Hematopoietic multipotent progenitor cell (in vitro differentiated cells): ENCODE data around the gene RNU5D-1. TPM values are rescaled to one million over a fixed set of nuclear protein-coding genes. Genes with fewer than 3 reads are reported as not detected.
"Not testable (repeated sequence)": the region's sequence is repeated elsewhere in the genome, so short reads cannot be mapped to it uniquely, and the experiment has no call there.

ENCODE experiments used
- DNase-seq, 3 donors: peaks; one replicate each; pipeline ENCODE4 v3.0.0-alpha.2; 2011 to 2015; ENCODE audit warnings: low read depth in 2 of 3, low spot score in 2 of 3
- total RNA-seq: library from RNA; depleted of rRNA; stranded (reverse); fragments of >200 nt; gene quantifications from one replicate; pipeline ENCODE4 v1.2.3, GENCODE V29; 2012

Gene RNU5D-1
- not detected for total RNA-seq

DNA sequence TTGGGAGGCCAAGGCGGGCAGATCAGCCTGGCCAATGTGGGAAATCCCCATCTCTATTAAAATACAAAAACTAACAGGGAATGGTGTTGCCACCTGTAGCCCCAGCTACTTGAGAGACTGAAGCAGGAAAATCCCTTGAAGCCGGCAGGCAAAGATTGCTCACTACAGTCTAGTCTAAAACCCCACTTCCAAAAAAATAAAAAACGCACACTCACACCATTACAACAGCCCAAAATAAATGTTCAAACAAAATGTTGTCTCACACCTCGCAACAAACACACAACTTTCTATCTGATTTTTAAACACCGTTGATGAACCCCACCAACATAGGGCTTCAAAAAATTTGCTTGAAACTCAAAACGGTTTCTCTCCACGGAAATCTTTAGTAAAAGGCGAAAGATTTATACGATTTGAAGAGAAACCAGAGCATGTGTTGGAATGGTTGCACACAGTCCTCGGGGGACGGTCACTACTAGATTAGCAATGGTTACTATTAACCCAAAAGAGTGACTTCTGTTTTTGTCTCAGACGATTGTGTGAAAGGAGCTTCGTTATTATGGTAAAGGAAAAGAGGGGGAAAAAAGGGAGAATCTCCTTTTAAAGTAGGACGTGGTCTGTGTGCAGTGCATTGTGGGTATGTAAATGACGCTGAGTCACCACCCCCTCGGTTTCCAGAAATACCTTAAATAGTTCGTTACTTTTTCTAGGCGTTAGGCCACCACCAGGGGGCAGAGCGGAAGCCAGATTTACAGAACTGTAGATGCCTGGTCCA, at the start of gene RNU5D-1:
TSS of gene RNU5D-1 (minus strand) at position 430 of the 772 bp plus-strand sequence.
- peak; percentile 84 to 97 (median 95) for DNase-seq

DNA sequence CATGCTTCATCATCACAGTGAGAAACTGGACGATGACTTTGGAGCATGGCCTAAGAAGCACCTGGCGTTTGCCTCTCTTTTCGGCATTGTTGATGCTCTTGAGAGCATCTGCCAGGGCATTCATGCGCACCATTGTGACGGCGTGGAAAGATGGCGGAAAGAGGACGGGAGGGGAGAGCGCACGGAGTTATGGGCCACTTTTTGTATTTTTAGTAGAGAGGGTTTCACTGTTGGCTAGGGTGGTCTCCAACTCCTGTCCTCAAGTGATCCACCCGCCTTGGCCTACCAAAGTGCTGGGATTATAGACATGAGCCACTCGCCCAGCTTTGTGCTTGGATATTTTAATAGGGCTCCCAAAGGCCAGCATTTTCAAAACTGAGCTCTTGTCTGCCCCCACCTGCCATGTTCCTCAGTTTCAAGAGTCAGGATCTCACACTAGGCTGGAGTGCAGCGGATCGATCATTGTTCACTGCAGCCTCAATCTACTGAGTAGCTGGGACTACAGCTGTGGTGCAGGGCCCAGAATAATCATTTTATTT, 49.7 kb upstream of the RNU5D-1 start:
- DNase-seq: no peak

DNA sequence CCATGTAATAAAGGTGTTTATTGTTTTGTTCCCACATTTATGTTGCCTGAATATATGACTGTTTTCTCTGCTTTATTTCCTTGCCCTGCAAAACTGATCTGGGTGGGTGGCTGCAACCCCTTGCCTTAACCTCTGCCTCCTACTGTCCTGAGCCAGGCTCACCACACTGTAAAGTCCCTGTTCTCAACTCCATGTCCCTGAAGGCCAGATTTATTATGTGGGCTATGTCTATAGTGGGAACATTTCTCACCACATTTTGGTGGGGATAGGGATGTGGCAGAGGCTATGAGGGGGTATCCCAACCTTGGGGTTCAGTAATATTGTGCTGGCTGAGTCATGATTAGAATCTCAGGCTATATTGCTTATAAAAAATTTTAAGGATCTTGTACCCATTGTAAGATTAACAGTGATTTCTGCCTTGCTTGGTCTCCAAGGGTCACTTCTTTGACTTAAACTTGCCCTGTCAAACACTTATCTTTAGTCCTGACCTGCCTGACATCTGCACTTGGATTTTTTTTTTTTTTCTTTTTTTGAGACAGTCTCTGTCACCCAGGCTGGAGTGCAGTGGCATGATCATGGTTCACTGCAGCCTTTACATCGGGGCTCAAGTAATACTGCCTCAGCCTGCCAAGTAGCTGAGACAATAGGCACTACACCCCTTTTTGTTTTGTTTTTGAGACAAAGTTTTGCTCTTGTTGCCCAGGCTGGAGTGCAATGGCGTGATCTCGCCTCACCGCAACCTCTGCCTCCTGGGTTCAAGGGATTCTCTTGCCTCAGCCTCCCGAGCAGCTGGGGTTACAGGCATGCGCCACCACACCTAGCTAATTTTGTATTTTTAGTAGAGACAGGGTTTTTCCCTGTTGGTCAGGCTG, 48.0 kb upstream of the RNU5D-1 start:
- DNase-seq: no peak

- DNase-seq: no peak
Observed at GRCh38 chr1:44777969-44778635, 47.1 kb upstream of the RNU5D-1 start.

GRCh38 chr1:44777547-44777946, 46.6 kb upstream of the RNU5D-1 start:
- no peak for DNase-seq

- DNase-seq: no peak
Observed at GRCh38 chr1:44776730-44777068, 45.7 kb upstream of the RNU5D-1 start.

DNA sequence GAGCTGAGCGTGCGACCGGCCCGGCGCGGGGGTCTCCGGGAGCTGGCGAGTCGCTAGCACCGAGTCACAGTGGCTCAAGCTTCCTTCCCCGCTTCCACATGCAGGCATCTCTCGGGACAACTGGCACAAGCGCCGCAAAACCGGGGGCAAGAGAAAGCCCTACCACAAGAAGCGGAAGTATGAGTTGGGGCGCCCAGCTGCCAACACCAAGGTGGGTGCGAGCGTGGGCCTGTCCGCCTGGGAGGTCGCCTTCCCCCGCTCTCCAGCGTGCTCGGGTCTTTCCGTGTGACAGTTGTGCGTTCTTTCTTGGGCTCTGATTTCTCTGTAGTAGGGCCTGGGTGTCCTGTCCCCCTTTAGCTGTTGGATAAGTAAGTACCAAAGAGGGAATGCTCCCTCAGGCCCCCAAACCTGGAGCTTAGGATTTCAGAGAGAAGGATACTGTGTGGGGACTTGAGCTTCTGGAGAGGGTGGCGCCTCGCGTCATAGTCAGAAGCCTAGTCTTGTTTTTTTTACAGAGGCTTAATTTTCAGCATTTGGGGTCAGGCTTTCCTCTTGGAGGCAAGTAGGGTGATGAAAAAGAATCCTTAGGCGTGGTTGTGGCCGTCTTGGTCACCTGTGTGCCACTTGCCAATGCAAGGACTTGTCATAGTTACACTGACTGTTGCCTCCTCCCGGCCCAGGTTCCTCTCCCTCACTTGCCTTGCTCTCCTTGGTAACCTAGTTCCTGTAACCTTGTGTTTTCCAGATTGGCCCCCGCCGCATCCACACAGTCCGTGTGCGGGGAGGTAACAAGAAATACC, 45.2 kb upstream of the RNU5D-1 start:
- DNase-seq: peak in 2 of 3 donors; percentile 52 to 60

DNA sequence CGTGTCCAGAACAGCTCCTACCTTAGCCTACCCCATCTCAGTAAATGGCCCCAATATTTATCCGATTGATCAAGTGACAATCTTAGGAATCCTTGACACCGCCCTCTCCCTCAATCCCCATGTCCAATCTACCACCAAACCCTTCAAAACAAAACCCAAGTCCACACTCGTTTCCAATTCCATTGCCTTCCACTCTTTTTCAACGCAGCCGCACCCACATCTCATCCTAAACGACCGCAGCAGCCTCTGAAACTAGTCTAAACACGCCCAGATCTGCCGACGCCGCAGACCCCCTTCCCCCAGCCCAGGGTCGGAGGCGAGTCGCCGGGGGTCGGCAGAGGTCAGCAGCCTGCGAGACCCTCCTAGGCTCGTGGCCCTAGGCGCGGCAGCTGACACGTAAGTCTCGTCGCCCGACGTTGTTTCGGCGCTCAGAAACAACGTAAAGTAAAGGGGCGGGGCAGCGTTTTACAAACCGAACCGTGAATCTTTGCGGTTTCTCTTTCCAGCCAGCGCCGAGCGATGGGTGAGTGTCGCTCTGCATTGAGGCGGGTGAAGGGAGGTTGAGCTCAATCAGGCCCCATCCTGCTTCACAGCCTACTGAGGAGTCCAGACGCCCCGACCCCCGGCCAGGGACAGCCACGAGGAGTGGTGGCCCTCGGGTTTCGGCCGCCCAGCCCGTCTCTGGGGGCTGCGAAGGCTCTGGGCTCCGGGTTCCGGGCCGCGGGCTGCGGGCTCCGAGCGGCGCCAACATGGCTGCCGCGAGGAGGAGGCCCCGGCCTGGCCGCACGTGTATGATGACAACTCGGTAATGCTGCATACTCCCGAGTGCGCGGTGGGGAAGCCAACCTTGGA, 44.3 kb upstream of the RNU5D-1 start, which contains the start of gene RPS8:
TSS of gene RPS8 (plus strand) at position 463 of the 852 bp plus-strand sequence. CDS start at position 520, 57 bp downstream.
- DNase-seq: peak; percentile 80 to 96 (median 93)

- not testable (repeated sequence) for DNase-seq
Observed at GRCh38 chr1:44766421-44766820, 35.5 kb upstream of the RNU5D-1 start.

DNA sequence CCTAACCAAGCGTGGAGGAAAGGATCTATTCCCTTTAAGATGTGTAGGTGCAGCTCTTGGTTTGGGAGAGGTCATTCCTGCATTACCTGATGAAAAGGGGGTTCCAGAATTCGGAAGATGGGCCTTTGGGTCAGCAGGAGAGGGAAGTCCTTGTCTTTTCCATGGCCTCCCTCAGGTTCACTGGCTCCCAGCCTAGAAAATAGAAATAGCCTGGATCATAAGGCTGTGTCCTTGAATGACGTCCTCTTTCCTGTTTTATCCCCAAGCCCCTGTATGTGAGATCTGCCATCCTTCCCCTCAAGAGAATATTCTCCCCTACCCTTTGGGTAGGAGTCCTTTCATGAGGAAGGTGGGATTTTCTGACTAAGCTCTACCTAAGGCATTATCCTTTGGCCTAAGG, 29.9 kb upstream of the RNU5D-1 start:
- DNase-seq: no peak

DNA sequence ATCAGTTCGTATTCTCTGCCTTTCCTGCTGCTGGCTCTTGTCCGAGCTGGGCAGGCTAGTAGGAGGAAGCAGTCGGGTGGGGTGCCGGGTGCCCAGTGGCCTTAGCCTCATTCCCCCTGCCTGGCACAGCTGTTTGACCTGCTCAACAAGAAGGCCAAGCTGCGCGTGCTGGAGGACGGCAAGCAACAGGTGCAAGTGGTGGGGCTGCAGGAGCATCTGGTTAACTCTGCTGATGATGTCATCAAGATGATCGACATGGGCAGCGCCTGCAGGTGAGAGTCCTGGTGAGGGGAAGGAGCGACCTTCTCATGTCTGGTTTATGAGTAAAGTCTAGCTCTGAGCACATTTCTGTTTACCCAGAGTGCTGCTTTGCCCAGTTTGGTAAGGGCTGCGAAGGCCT, 28.1 kb upstream of the RNU5D-1 start:
- no peak for DNase-seq

DNA sequence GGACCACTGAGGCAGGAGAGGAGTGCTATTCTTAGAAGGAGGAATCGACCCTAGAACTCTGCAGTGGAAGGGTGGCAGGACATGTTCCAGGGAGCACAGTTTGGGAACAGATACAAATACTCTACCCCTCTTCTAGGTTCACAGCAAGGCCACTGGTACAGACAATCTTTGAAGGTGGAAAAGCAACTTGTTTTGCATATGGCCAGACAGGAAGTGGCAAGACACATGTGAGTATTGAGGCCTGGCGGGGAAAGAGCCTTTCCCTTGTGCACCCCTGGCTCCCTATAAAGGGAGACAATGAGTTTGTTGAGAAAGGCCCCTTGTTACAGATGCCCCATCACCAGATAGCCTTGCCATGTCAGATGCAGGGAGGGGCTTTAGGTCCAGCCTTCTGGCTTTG, 26.4 kb upstream of the RNU5D-1 start:
- DNase-seq: no peak

- no peak for DNase-seq
Observed at GRCh38 chr1:44747878-44748277, 16.9 kb upstream of the RNU5D-1 start.

- no peak for DNase-seq
Observed at GRCh38 chr1:44743211-44743610, 12.2 kb upstream of the RNU5D-1 start.

GRCh38 chr1:44740179-44740617, 9.2 kb upstream of the RNU5D-1 start:
- no peak for DNase-seq

DNA sequence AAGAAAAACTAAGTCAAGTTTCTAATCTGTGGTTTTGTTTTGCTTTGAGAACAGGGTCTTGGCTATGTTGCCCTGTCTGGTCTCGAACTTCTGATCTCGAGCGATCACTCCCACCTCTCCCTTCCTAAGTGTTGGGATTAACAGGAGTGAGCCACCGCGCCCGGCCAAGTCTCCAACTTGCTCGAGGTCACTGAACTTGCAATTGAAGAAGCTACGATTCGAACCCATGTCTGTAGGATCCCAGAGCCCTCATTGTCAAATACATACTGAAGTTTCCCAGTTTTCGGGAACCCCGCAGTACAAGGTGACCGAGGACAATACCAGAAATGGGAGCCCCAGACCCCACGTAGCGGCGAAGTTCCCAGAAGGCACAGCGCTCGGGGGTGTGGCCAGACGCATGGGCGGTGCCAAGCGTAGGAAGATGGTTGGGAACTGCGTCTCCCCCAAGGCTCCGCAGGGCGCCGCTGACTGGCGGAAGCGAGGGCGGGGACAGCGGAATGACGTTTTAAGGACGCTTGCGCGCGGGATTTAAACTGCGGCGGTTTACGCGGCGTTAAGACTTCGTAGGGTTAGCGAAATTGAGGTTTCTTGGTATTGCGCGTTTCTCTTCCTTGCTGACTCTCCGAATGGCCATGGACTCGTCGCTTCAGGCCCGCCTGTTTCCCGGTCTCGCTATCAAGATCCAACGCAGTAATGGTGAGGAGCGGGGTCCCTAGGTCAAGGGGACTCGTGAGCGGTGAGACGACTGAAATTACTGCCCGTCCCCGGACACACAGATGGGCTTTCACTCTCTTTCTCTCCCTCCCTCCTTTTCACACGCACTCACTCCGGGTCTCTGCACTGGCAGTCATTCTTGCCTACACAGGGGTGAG, 8.6 kb upstream of the RNU5D-1 start, which contains the start of gene KIF2C:
TSS of gene KIF2C (plus strand) at position 531 of the 872 bp plus-strand sequence. CDS start at position 627, 96 bp downstream.
- DNase-seq: peak; percentile 86 to 98 (median 96)

GRCh38 chr1:44738953-44739306, 8.0 kb upstream of the RNU5D-1 start:
- DNase-seq: not testable (repeated sequence)

DNA sequence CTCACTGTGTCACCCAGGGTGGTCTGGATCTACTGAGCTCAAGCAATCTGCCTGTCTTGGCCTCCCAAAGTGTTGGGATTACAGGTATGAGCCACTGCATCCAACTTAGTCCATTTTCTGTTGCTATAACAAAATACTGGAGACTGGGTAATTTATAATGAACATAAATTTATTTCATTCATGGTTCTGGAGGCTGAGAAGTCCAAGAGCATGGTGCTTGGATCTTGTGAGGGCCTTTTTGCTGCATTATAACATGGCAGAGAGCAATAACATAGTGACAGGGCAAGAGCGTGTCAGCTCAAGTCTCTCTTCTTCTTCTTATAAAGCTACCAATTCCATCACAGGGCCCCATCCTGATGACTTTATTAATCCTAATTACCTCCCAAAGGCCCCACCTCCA, 5.0 kb upstream of the RNU5D-1 start:
- DNase-seq: no peak
